B cell (primary cell): ENCODE results near the gene SNX20. TPM values are rescaled to one million over a fixed set of nuclear protein-coding genes. Genes with fewer than 3 reads are reported as not detected.

Experiments used
- ATAC-seq: fragments of 200-7000 bp; cut with Tn5 transposase; one replicate; pipeline ENCODE4 v1.10.0; 2021; ENCODE audit warnings: low read depth, mild to moderate bottlenecking, moderate number of reproducible peaks, moderate library complexity
- CTCF ChIA-PET: fragments of 350-600 bp; sonication (Branson Sonifier 250); formaldehyde crosslinking; loops from one replicate; lab custom pipeline; 2021; ENCODE audit warnings: antibody characterized with exemption, inconsistent platforms; lab: Charles Lee
- POLR2A ChIA-PET: fragments of 350-600 bp; sonication (Branson Sonifier 250); formaldehyde crosslinking; loops from one replicate; lab custom pipeline; 2021; ENCODE audit warnings: antibody characterized with exemption; lab: Charles Lee
- DNase-seq: peaks from one replicate; pipeline ENCODE4 v3.0.0; 2013
- H2AFZ ChIP-seq: 2 replicates; pipeline ENCODE4 v1.6.1; 2012; ENCODE audit warnings: mild to moderate bottlenecking, low read depth, low read length; ENCODE audit not compliant: insufficient read depth, poor library complexity, severe bottlenecking
- H3K27ac ChIP-seq, 2 donors: 1 replicate in 1 of 2; 2 replicates in 1 of 2; pipeline ENCODE4 v1.5.1; 2012 to 2013; ENCODE audit warnings: low read length in 2 of 2, mild to moderate bottlenecking in 2 of 2, moderate library complexity in 1 of 2
- H3K27me3 ChIP-seq, 4 experiments: fragments of 200-600 bp in 1 of 4; sonication (generic) in 1 of 4; replicated peaks in 1 of 4; 1 replicate in 2 of 4; 2 replicates in 2 of 4; pipeline versions ENCODE4 v1.6.1 to v1.7.0; 2013 to 2016; ENCODE audit warnings: low read length in 3 of 4, mild to moderate bottlenecking in 2 of 4, mixed read lengths in 1 of 4, moderate library complexity in 1 of 4; ENCODE audit not compliant: insufficient read depth in 4 of 4, control insufficient read depth in 3 of 4; ENCODE audit errors: control extremely low read depth in 1 of 4
- H3K36me3 ChIP-seq, 2 experiments: replicated peaks in 1 of 2; 1 replicate in 1 of 2; 2 replicates in 1 of 2; pipeline versions ENCODE4 v1.6.1 to v1.7.1; 2013; ENCODE audit warnings: low read length in 1 of 2; ENCODE audit not compliant: insufficient read depth in 2 of 2, control insufficient read depth in 1 of 2; ENCODE audit errors: control extremely low read depth in 1 of 2, extremely low read depth in 1 of 2
- H3K4me1 ChIP-seq, 2 donors: fragments of 200-600 bp in 1 of 2; sonication (generic) in 1 of 2; 1 replicate in 1 of 2; 2 replicates in 1 of 2; pipeline versions ENCODE4 v1.5.1 to v1.6.1; 2013 to 2017; ENCODE audit warnings: low read length in 2 of 2; ENCODE audit not compliant: control insufficient read depth in 2 of 2, insufficient read depth in 2 of 2
- H3K4me2 ChIP-seq: replicated peaks from 2 replicates; pipeline ENCODE3; 2012; ENCODE audit warnings: mild to moderate bottlenecking, low read depth, low read length; ENCODE audit not compliant: poor library complexity, severe bottlenecking
- H3K4me3 ChIP-seq, 5 experiments: fragments of 200-600 bp in 1 of 5; sonication (generic) in 1 of 5; 1 replicate in 3 of 5; 2 replicates in 2 of 5; pipeline versions ENCODE4 v1.5.1 to v1.7.0; 2011 to 2016; ENCODE audit warnings: low read length in 4 of 5, mild to moderate bottlenecking in 4 of 5, low read depth in 2 of 5, control low read depth in 1 of 5, moderate library complexity in 1 of 5; ENCODE audit not compliant: insufficient read depth in 1 of 5; ENCODE audit errors: control extremely low read depth in 1 of 5, extremely low read depth in 1 of 5
- H3K79me2 ChIP-seq: fragments of 200-600 bp; sonication (generic); one replicate; pipeline ENCODE4 v1.6.0; 2016; ENCODE audit warnings: low read length; ENCODE audit not compliant: control insufficient read depth, insufficient read depth
- H3K9ac ChIP-seq: fragments of 200-600 bp; sonication (generic); 2 replicates; pipeline ENCODE4 v1.6.1; 2017; ENCODE audit warnings: mild to moderate bottlenecking, low read length, moderate library complexity
- H3K9me3 ChIP-seq, 3 donors: one replicate each; pipeline versions ENCODE4 v1.6.1 to v1.7.1; 2013; ENCODE audit warnings: low read length in 2 of 3; ENCODE audit not compliant: control insufficient read depth in 2 of 3, insufficient read depth in 1 of 3; ENCODE audit errors: control extremely low read depth in 1 of 3
- H4K20me1 ChIP-seq: 2 replicates; pipeline ENCODE4 v1.6.0; 2012; ENCODE audit warnings: mild to moderate bottlenecking, low read length; ENCODE audit not compliant: insufficient read depth, control insufficient read depth, poor library complexity, severe bottlenecking
- H3K27ac Mint-ChIP-seq: one replicate; pipeline ENCODE4 v1.8.0; 2021; ENCODE audit warnings: mixed read lengths
- H3K27me3 Mint-ChIP-seq: one replicate; pipeline ENCODE4 v1.8.0; 2021; ENCODE audit warnings: mixed read lengths
- H3K4me1 Mint-ChIP-seq: one replicate; pipeline ENCODE4 v1.8.0; 2021; ENCODE audit warnings: mixed read lengths
- H3K4me3 Mint-ChIP-seq: one replicate; pipeline ENCODE4 v1.8.0; 2021; ENCODE audit warnings: mixed read lengths
- H3K9me3 Mint-ChIP-seq: one replicate; pipeline ENCODE4 v1.8.0; 2022; ENCODE audit warnings: mixed read lengths; ENCODE audit not compliant: insufficient read depth
- EZH2 ChIP-seq: IDR thresholded peaks from 2 replicates; pipeline ENCODE4 v1.6.1; 2012; ENCODE audit warnings: borderline replicate concordance, low read depth, mild to moderate bottlenecking, moderate library complexity, low read length; ENCODE audit not compliant: insufficient read depth, poor library complexity, severe bottlenecking
- WGBS: methylation state at CpG from one replicate; pipeline ENCODE4 v1.1.5; 2013; ENCODE audit warnings: missing lambda C conversion rate; ENCODE audit not compliant: insufficient coverage; 5-methylcytosine and 5-hydroxymethylcytosine counted together
- intact Hi-C: fragments of 100-400 bp; cut with micrococcal nuclease; formaldehyde crosslinking; loops from one replicate; pipeline ENCODE4 v1.10.0; 2022
- polyA plus RNA-seq: library from polyadenylated mRNA; depleted of rRNA; stranded (reverse); fragments of >200 nt; gene quantifications from 2 replicates; pipeline ENCODE4 v1.2.3, GENCODE V29; 2012
- total RNA-seq, 2 donors: library from RNA; stranded (reverse); fragments of 120-200 nt in 1 of 2; gene quantifications; 1 replicate in 1 of 2; 2 replicates in 1 of 2; pipeline versions ENCODE4 v1.2.3 to v1.2.4, GENCODE V29; 2013 to 2022
- TF ChIP-seq, protein P1 (sequence below): fragments of 200-600 bp; IDR thresholded peaks from one replicate; pipeline ENCODE4 v1.8.0; 2022; ENCODE audit warnings: antibody characterized with exemption, mild to moderate bottlenecking

Gene SNX20
- total and polyA plus RNA-seq, 2 donors (not counting 1 experiment from before 2014, with no cell fraction given), result 34.7 to 43.0 TPM

- H3K27ac Mint-ChIP-seq, result no peak overlapping the region
- Histone ChIP-seq H2AFZ (no peak overlapping the region), H3K9ac (no peak overlapping the region), H3K36me3 (no peaks in the 10 kb centered on the region), H3K4me3 (no peak overlapping the region), H3K4me2 (no peak overlapping the region), H4K20me1 (no peaks in the 10 kb centered on the region), H3K79me2 (no peaks in the 10 kb centered on the region), H3K9me3 (peaks cover 0 to 5% (median 0%) of the 10 kb centered on the region in 3 donors), H3K4me1 (no peaks in the 10 kb centered on the region), H3K27me3 (no peaks in the 10 kb centered on the region), H3K27ac (no peak overlapping the region)
- H3K27me3 Mint-ChIP-seq, result no peaks in the 10 kb centered on the region
- CTCF ChIA-PET, result interaction anchor here (3.6 kb wide), 1 partner anchor 13 kb away, joined by 16 read pairs; no protein-coding TSS in a partner anchor
- DNase-seq (no peak), ATAC-seq (no peak)
- H3K4me3 Mint-ChIP-seq, result no peak overlapping the region
- POLR2A ChIA-PET, result no interaction called here
- H3K4me1 Mint-ChIP-seq, result no peaks in the 10 kb centered on the region
- WGBS, result 96% methylated on average over 7 of the region's 14 CpGs
- intact Hi-C loops, result no loop called here
- TF ChIP-seq, protein P1, sequence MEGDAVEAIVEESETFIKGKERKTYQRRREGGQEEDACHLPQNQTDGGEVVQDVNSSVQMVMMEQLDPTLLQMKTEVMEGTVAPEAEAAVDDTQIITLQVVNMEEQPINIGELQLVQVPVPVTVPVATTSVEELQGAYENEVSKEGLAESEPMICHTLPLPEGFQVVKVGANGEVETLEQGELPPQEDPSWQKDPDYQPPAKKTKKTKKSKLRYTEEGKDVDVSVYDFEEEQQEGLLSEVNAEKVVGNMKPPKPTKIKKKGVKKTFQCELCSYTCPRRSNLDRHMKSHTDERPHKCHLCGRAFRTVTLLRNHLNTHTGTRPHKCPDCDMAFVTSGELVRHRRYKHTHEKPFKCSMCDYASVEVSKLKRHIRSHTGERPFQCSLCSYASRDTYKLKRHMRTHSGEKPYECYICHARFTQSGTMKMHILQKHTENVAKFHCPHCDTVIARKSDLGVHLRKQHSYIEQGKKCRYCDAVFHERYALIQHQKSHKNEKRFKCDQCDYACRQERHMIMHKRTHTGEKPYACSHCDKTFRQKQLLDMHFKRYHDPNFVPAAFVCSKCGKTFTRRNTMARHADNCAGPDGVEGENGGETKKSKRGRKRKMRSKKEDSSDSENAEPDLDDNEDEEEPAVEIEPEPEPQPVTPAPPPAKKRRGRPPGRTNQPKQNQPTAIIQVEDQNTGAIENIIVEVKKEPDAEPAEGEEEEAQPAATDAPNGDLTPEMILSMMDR, result no peak
- TF ChIP-seq EZH2, result no peak
- H3K9me3 Mint-ChIP-seq, result peaks cover 2% of the 10 kb centered on the region
Observed at GRCh38 chr16:50652836-50653425, 28.2 kb downstream of the SNX20 start.

GRCh38 chr16:50651835-50652438, 29.2 kb downstream of the SNX20 start:
- no peaks in the 10 kb centered on the region for H3K27me3 Mint-ChIP-seq
- ATAC-seq (no peak), DNase-seq (no peak)
- TF ChIP-seq EZH2, result no peak
- TF ChIP-seq, protein P1, result no peak
- Histone ChIP-seq H4K20me1 (no peaks in the 10 kb centered on the region), H3K9ac (no peak overlapping the region), H3K36me3 (no peaks in the 10 kb centered on the region), H3K9me3 (peaks cover 0 to 5% (median 0%) of the 10 kb centered on the region in 3 donors), H3K79me2 (no peaks in the 10 kb centered on the region), H3K4me1 (no peaks in the 10 kb centered on the region), H3K27me3 (no peaks in the 10 kb centered on the region), H3K4me3 (no peak overlapping the region), H2AFZ (no peak overlapping the region), H3K4me2 (no peak overlapping the region), H3K27ac (no peak overlapping the region)
- H3K9me3 Mint-ChIP-seq, result peaks cover 2% of the 10 kb centered on the region
- 92% methylated on average over 1 of the region's 3 CpGs for whole genome bisulfite sequencing
- intact Hi-C loops, result no loop called here
- ChIA-PET CTCF (interaction anchor here (0.5 to 3.6 kb wide), 2 partner anchors 14 to 276 kb away, joined by 3 to 16 read pairs; no protein-coding TSS in a partner anchor), POLR2A (no interaction called here)
- H3K4me3 Mint-ChIP-seq, result no peak overlapping the region
- H3K4me1 Mint-ChIP-seq, result no peaks in the 10 kb centered on the region
- no peak overlapping the region for H3K27ac Mint-ChIP-seq
